Parathyroid adenoma (tissue), 2 donors: ENCODE results near the gene LCE7A.

ENCODE experiments used
- H2AFZ ChIP-seq: fragments of 300-600 bp; sonication (generic); one replicate; pipeline ENCODE4 v1.7.0; 2017; ENCODE audit warnings: antibody characterized with exemption, mild to moderate bottlenecking
- H3K27ac ChIP-seq: fragments of 300-600 bp; sonication (generic); one replicate; pipeline ENCODE4 v1.7.0; 2017
- H3K27me3 ChIP-seq: fragments of 300-600 bp; sonication (generic); one replicate; pipeline ENCODE4 v1.7.0; 2017; ENCODE audit warnings: low read length; ENCODE audit not compliant: control insufficient read depth, insufficient read depth
- H3K36me3 ChIP-seq: fragments of 300-600 bp; sonication (generic); one replicate; pipeline ENCODE4 v1.7.0; 2017; ENCODE audit warnings: low read length; ENCODE audit not compliant: control insufficient read depth, insufficient read depth
- H3K4me1 ChIP-seq: fragments of 300-600 bp; sonication (generic); one replicate; pipeline ENCODE4 v1.7.0; 2017; ENCODE audit warnings: control low read depth
- H3K4me2 ChIP-seq: fragments of 300-600 bp; sonication (generic); one replicate; pipeline ENCODE4 v1.7.0; 2017; ENCODE audit warnings: low read length
- H3K4me3 ChIP-seq: fragments of 300-600 bp; sonication (generic); one replicate; pipeline ENCODE4 v1.7.0; 2017; ENCODE audit warnings: low read depth, low read length
- H3K79me2 ChIP-seq: fragments of 300-600 bp; sonication (generic); one replicate; pipeline ENCODE4 v1.7.0; 2017; ENCODE audit warnings: control low read depth
- H3K9ac ChIP-seq: fragments of 300-600 bp; sonication (generic); one replicate; pipeline ENCODE4 v1.7.0; 2017; ENCODE audit warnings: mild to moderate bottlenecking
- H3K9me3 ChIP-seq: fragments of 300-600 bp; sonication (generic); one replicate; pipeline ENCODE4 v1.7.0; 2017; ENCODE audit warnings: low read length; ENCODE audit not compliant: control insufficient read depth
- TF ChIP-seq, protein P1 (sequence below): fragments of 300-600 bp; sonication (generic); IDR thresholded peaks from one replicate; pipeline ENCODE4 v1.7.0; 2017; ENCODE audit warnings: antibody characterized with exemption, mild to moderate bottlenecking
- donor health status: primary hyperparathyroidism.

The LCE7A gene

GRCh38 chr1:152869808-152870419, 10.1 kb downstream of the LCE7A start:
- no peaks in the 10 kb centered on the region for H3K9me3 ChIP-seq

GRCh38 chr1:152870831-152871730, 11.3 kb downstream of the LCE7A start:
- no peak overlapping the region for H2AFZ ChIP-seq
- H3K27ac ChIP-seq, result no peak overlapping the region
- TF ChIP-seq, protein P1, sequence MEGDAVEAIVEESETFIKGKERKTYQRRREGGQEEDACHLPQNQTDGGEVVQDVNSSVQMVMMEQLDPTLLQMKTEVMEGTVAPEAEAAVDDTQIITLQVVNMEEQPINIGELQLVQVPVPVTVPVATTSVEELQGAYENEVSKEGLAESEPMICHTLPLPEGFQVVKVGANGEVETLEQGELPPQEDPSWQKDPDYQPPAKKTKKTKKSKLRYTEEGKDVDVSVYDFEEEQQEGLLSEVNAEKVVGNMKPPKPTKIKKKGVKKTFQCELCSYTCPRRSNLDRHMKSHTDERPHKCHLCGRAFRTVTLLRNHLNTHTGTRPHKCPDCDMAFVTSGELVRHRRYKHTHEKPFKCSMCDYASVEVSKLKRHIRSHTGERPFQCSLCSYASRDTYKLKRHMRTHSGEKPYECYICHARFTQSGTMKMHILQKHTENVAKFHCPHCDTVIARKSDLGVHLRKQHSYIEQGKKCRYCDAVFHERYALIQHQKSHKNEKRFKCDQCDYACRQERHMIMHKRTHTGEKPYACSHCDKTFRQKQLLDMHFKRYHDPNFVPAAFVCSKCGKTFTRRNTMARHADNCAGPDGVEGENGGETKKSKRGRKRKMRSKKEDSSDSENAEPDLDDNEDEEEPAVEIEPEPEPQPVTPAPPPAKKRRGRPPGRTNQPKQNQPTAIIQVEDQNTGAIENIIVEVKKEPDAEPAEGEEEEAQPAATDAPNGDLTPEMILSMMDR, result no peak
- no peak overlapping the region for H3K4me3 ChIP-seq
- no peak overlapping the region for H3K9ac ChIP-seq
- H3K27me3 ChIP-seq, result no peaks in the 10 kb centered on the region
- no peaks in the 10 kb centered on the region for H3K79me2 ChIP-seq
- no peak overlapping the region for H3K4me2 ChIP-seq
- H3K36me3 ChIP-seq, result no peaks in the 10 kb centered on the region
- no peaks in the 10 kb centered on the region for H3K4me1 ChIP-seq
- H3K9me3 ChIP-seq, result no peaks in the 10 kb centered on the region

More at GRCh38 chr1:152869808-152870419, 10.1 kb downstream of the LCE7A start:
- no peak overlapping the region for H3K27ac ChIP-seq
- no peaks in the 10 kb centered on the region for H3K4me1 ChIP-seq
- no peaks in the 10 kb centered on the region for H3K36me3 ChIP-seq
- no peak overlapping the region for H3K4me3 ChIP-seq
- no peaks in the 10 kb centered on the region for H3K27me3 ChIP-seq
- H3K4me2 ChIP-seq, result no peak overlapping the region
- TF ChIP-seq, protein P1, result peak; percentile 46
- no peak overlapping the region for H2AFZ ChIP-seq
- H3K79me2 ChIP-seq, result no peaks in the 10 kb centered on the region
- no peak overlapping the region for H3K9ac ChIP-seq

DNA sequence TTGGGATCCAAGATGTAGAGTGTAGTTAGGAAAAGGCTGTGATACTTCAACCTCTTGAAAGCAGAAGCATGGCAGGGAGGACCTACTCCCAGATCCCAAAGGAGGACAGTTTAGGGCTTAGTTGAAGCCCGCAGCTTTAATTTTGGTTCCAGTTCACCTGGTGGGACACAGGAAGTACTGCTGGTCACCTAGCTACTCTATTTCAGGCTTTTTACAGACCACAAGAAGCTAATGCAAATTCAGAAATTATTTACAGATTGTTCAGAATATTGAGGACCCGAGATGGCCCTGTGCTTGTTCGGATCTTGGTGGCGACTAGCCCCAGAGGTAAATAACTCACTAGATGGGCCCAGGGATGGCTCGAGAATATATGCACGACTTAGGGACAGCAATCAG, 11.9 kb downstream of the LCE7A start:
- H3K9me3 ChIP-seq, result no peaks in the 10 kb centered on the region
- H3K4me1 ChIP-seq, result no peaks in the 10 kb centered on the region
- H3K27me3 ChIP-seq, result no peaks in the 10 kb centered on the region
- H3K36me3 ChIP-seq, result no peaks in the 10 kb centered on the region
- no peak overlapping the region for H2AFZ ChIP-seq
- H3K4me2 ChIP-seq, result no peak overlapping the region
- H3K9ac ChIP-seq, result no peak overlapping the region
- H3K79me2 ChIP-seq, result no peaks in the 10 kb centered on the region
- H3K27ac ChIP-seq, result no peak overlapping the region
- no peak overlapping the region for H3K4me3 ChIP-seq
- TF ChIP-seq, protein P1, result no peak

- no peak overlapping the region for H3K4me3 ChIP-seq
- H3K27ac ChIP-seq, result no peak overlapping the region
These were observed 13.7 kb downstream of the LCE7A start for GRCh38 chr1:152873495-152873894.

More at GRCh38 chr1:152873495-152873894, 13.7 kb downstream of the LCE7A start:
- Histone ChIP-seq H3K9me3 (no peaks in the 10 kb centered on the region), H2AFZ (no peak overlapping the region), H3K36me3 (no peaks in the 10 kb centered on the region), H3K27me3 (no peaks in the 10 kb centered on the region), H3K4me1 (no peaks in the 10 kb centered on the region), H3K9ac (no peak overlapping the region), H3K79me2 (no peaks in the 10 kb centered on the region), H3K4me2 (no peak overlapping the region)
- TF ChIP-seq, protein P1, result no peak
